ENCODE data around the gene SSC4D. TPM values are rescaled to one million over a fixed set of nuclear protein-coding genes. Genes with fewer than 3 reads are reported as not detected.
A peak's percentile ranks its signal among the peaks of the same experiment; 100 is the strongest.
"Not testable (repeated sequence)": the region's sequence is repeated elsewhere in the genome, so short reads cannot be mapped to it uniquely, and the experiment has no call there.

The SSC4D gene
- total RNA-seq, 2 experiments from 2014 or later, result 0.81 to 0.87 TPM

DNA sequence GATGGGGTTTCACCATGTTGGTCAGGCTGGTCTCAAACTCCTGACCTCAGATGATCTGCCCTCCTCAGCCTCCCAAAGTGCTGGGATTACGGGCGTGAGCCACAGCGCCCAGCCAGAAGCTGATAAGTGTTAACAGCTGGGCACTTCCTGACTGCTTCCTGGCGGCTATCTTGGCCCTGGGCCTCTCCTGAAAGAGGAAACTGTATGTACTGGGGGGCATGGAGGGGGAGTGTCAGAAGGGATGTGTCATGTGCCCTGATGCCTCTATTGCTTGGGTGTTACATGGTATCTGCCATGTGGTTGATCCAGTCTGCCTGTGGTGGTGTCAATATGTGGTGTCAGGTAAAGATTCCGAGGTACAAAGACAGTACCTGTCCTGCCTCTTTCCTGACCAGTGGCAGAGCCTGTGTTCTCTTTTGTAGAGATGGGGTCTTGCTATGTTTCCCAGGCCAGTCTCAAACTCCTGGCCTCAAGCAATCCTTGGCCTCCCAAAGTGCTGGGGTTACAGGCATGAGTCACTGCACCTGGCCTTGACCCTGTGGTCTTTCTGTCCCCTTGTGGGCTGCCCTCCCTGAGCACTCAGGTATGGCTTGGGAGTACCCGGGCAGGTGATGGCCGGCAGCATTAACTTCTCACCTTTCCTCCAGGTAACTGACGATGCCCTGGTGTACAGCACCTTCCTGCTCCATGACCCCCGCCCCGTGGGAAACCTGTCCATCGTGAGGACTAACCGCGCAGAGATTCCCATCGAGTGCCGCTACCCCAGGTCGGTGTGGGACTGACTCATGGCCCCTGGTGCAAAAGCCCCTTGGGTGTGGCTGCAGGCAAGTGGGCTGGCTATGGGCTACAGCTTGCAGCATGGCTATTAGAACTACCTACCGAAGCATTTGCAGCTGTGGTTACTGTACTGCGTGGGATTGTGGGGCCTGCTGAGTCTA lies 19.6 kb upstream of the SSC4D start:
- H3K27ac Mint-ChIP-seq, result no peak overlapping the region
- no peak for DNase-seq
- intact Hi-C loops (cut with micrococcal nuclease), result no loop called here
- H3K4me1 Mint-ChIP-seq (ENCODE audit: low read depth), result peaks cover 3% of the 10 kb centered on the region
- POLR2A ChIA-PET, result no interaction called here
- CTCF ChIA-PET, result no interaction called here
- no peaks in the 10 kb centered on the region for H3K36me3 Mint-ChIP-seq
- no peaks in the 10 kb centered on the region for H3K9me3 Mint-ChIP-seq
- H3K4me3 Mint-ChIP-seq, result no peak overlapping the region
- no peaks in the 10 kb centered on the region for H3K27me3 Mint-ChIP-seq

DNA sequence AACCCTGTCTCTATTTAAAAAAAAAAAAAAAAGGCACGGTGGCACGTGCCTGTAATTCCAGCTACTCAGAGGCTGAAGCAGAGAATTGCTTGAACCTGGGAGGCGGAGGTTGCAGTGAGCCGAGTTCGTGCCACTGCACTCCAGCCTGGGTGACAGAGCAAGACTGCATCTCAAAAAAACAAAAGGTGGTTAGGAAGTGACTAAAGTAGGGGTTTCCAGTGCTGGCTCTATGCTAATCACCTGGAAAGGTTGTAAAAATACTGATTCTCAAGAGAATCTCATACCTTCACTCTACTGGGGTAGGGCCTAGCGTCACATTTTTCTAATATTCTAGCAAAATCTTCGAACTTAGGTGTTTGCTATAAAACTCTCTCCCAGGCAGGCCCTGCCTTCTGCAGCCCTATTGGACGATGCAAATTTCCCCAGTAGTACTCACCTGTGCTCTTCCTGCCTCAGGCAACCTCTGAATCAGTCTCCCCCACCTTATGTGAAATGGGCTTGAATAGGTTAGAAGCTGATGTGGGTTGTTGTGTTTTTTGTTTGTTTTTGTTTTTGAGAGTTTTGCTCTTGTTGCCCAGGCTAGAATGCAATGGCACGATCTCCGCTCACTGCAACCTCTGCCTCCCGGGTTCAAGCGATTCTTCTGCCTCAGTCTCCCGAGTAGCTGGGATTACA lies 18.8 kb upstream of the SSC4D start:
- no peaks in the 10 kb centered on the region for H3K36me3 Mint-ChIP-seq
- H3K4me1 Mint-ChIP-seq (ENCODE audit: low read depth), result peaks cover 5% of the 10 kb centered on the region
- H3K27me3 Mint-ChIP-seq, result no peaks in the 10 kb centered on the region
- no peak overlapping the region for H3K4me3 Mint-ChIP-seq
- peak overlapping the region; percentile 14 for H3K27ac Mint-ChIP-seq
- intact Hi-C loops (cut with micrococcal nuclease), result no loop called here
- no peaks in the 10 kb centered on the region for H3K9me3 Mint-ChIP-seq
- DNase-seq, result no peak
- CTCF ChIA-PET, result no interaction called here
- POLR2A ChIA-PET, result no interaction called here

- H3K4me1 Mint-ChIP-seq (ENCODE audit: low read depth), result peaks cover 5% of the 10 kb centered on the region
- no peaks in the 10 kb centered on the region for H3K9me3 Mint-ChIP-seq
- intact Hi-C loops (cut with micrococcal nuclease), result no loop called here
- no peaks in the 10 kb centered on the region for H3K27me3 Mint-ChIP-seq
- CTCF ChIA-PET, result no interaction called here
- no peak overlapping the region for H3K4me3 Mint-ChIP-seq
- no peak for DNase-seq
- no peaks in the 10 kb centered on the region for H3K36me3 Mint-ChIP-seq
- no peak overlapping the region for H3K27ac Mint-ChIP-seq
- POLR2A ChIA-PET, result no interaction called here
Observed at GRCh38 chr7:76427635-76428034, 18.1 kb upstream of the SSC4D start.

DNA sequence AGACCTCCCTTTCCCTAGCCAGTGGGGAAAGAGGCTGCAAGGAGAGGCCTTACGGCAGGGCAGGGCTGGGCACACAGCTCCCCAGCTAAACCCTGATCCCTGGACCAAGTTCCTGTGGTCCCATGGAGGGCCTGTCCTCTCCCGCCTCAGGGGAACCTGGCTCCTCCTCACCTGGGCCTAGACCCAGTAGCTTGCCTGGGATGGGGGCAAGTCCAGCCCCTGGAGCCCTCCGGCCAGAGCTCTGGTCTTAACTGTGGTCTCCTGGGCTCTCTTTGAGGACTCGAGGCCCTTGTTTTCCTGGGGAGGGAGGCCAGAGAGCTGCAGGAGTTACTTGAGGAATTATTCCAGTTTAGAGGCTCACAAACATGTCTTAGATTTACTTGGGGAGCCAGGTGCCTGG lies 16.7 kb upstream of the SSC4D start:
- no peaks in the 10 kb centered on the region for H3K9me3 Mint-ChIP-seq
- H3K36me3 Mint-ChIP-seq, result no peaks in the 10 kb centered on the region
- intact Hi-C loops (cut with micrococcal nuclease), result no loop called here
- no peak overlapping the region for H3K4me3 Mint-ChIP-seq
- peaks cover 5% of the 10 kb centered on the region for H3K4me1 Mint-ChIP-seq (ENCODE audit: low read depth)
- DNase-seq, result no peak
- ChIA-PET CTCF (interaction anchor here (0.7 kb wide), 1 partner anchor 252 kb away, joined by 3 read pairs; no protein-coding TSS in a partner anchor), POLR2A (no interaction called here)
- no peaks in the 10 kb centered on the region for H3K27me3 Mint-ChIP-seq
- no peak overlapping the region for H3K27ac Mint-ChIP-seq

DNA sequence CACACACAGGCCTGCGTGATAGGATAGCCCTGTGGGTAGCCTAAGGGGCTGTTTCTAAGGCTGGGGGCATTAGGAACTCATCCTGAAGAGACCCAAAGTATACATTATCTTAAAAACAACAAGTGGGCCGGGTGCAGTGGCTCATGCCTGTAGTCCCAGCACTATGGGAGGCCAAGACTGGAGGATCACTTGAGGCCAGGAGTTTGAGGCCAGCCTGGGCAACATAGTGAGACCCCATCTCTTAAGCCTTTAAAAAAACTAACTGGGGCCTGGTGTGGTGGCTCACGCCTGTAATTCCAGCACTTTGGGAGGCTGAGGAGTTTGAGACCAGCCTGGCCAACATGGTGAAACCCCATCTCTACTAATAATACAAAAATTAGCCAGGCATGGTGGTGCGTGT lies 16.1 kb upstream of the SSC4D start:
- intact Hi-C loops (cut with micrococcal nuclease); H3K27me3 Mint-ChIP-seq; H3K9me3 Mint-ChIP-seq; DNase-seq; H3K36me3 Mint-ChIP-seq; CTCF ChIA-PET; POLR2A ChIA-PET; H3K4me3 Mint-ChIP-seq; H3K27ac Mint-ChIP-seq; H3K4me1 Mint-ChIP-seq (ENCODE audit: low read depth): not testable (repeated sequence)

DNA sequence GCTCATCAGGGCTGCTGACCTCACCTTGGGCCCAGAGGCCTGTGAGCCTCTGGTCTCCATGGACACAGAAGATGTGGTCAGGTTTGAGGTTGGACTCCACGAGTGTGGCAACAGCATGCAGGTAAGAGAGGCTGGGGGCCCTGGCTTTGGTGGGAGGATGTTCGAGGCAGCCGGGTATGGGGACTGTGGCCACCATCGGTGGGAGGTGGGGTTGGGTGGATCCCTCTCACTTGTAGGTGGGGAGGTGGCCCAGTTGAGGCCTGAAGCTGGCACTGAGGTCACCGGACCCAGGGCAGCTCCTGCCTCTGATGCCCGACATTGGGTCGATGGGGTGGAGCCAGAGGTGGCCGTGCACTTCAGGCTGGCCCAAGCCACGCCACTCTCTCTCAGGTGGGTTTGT lies 15.7 kb upstream of the SSC4D start:
- Mint-ChIP-seq H3K9me3 (no peaks in the 10 kb centered on the region), H3K4me1 (ENCODE audit: low read depth) (peaks cover 5% of the 10 kb centered on the region), H3K27ac (no peak overlapping the region), H3K4me3 (no peak overlapping the region), H3K27me3 (no peaks in the 10 kb centered on the region), H3K36me3 (no peaks in the 10 kb centered on the region)
- intact Hi-C loops (cut with micrococcal nuclease), result no loop called here
- no peak for DNase-seq
- ChIA-PET POLR2A (no interaction called here), CTCF (interaction anchor here (1.5 kb wide), 1 partner anchor 134 kb away, joined by 6 read pairs; no protein-coding TSS in a partner anchor)

DNA sequence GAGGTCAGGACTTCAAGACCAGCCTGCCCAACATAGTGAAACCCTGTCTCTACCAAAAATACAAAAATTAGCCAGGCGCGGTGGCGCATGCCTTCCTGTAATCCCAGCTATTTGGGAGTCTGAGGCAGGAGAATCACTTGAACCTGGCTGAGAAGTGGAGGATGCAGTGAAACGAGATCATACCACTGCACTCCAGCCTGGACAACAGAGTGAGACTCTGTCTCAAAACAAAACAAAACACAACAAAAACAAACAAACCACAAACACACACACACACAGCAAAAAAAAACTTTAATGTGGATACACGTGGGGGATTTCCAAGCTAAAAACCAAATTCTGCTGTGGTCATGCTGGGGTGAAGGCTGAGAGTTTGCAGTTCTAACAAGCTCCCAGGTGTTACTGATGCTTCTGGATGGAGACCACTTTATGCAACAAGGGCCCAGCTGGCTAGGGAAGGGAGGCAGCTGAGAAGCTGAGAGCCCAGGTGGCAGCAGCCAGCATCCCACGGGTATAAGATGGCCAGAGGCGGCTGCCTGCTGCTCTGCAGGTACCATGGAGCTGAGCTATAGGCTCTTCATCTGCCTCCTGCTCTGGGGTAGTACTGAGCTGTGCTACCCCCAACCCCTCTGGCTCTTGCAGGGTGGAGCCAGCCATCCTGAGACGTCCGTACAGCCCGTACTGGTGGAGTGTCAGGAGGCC lies 15.1 kb upstream of the SSC4D start, which contains the start of gene ZP3:
ZP3 (plus strand) TSS at position 538 of the 699 bp plus-strand sequence; CDS start at position 553, 15 bp downstream.
- DNase-seq, result no peak
- Mint-ChIP-seq H3K9me3 (no peaks in the 10 kb centered on the region), H3K36me3 (no peaks in the 10 kb centered on the region), H3K4me3 (no peak within 1 kb of the TSS), H3K4me1 (ENCODE audit: low read depth) (peaks cover 5% of the 10 kb centered on the region), H3K27me3 (no peaks in the 10 kb centered on the region), H3K27ac (no peak within 1 kb of the TSS)
- intact Hi-C loops (cut with micrococcal nuclease), result no loop called here
- ChIA-PET POLR2A (no interaction called here), CTCF (interaction anchor here (1.5 kb wide), 1 partner anchor 133 kb away, joined by 6 read pairs; no protein-coding TSS in a partner anchor)

DNA sequence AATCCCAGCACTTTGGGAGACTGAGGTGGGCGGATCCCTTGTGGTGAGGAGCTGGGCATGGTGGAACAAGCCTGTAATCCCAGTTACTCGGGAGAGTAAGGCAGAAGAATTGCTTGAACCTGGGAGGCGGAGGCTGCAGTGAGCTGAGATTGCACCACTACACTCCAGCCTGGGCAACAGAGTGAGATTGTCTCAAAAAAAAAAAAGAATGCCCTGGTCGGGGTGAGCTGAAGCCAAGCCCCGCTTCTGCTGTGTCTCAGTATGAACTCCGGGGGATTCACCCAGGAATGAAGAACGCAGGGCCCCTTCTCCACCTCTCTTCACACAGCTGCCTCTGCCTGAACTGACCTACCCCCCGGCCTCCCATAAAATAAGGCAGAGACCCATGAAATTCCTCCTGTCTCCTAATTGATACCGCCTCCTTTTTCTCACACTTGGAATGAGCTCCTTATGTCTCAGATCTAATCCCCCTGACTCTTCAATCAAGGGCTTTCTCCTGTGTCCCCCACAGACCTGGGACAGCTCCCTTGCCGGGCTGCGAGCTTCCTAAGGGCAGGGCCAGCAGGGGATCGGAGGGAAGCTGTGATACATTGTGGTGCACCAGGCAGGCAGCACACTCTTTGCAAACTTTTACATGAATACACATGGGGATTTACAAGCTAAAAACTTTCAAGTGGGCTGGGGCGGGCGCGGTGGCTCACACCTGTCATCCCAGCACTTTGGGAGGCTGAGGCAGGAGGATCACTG lies 14.3 kb upstream of the SSC4D start:
- Mint-ChIP-seq H3K4me1 (ENCODE audit: low read depth) (peaks cover 5% of the 10 kb centered on the region), H3K9me3 (no peaks in the 10 kb centered on the region), H3K4me3 (no peak overlapping the region), H3K27me3 (no peaks in the 10 kb centered on the region), H3K27ac (no peak overlapping the region), H3K36me3 (no peaks in the 10 kb centered on the region)
- ChIA-PET CTCF (interaction anchor here (1.5 kb wide), 1 partner anchor 133 kb away, joined by 6 read pairs; no protein-coding TSS in a partner anchor), POLR2A (no interaction called here)
- intact Hi-C loops (cut with micrococcal nuclease), result no loop called here
- DNase-seq, result no peak

DNA sequence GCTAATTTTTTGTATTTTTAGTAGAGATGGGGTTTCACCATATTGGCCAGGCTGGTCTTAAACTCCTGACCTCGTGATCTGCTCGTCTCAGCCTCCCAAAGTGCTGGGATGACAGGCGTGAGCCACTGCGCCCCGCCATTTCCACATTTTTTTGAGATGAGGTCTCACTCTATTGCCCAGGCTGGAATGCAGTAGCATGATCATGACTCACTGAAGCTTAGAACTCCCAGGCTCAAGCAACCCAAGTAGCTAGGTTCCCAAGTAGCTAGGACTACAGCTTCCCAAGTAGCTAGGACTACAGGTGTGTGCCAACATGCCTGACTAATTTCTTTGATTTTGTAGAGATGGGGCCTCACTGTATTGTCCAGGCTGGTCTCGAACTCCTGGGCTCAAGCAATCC lies 11.6 kb upstream of the SSC4D start:
- H3K27me3 Mint-ChIP-seq; CTCF ChIA-PET; intact Hi-C loops (cut with micrococcal nuclease): not testable (repeated sequence)

GRCh38 chr7:76417654-76418310 lies 8.3 kb upstream of the SSC4D start:
- H3K27ac Mint-ChIP-seq; POLR2A ChIA-PET; H3K27me3 Mint-ChIP-seq; H3K36me3 Mint-ChIP-seq; CTCF ChIA-PET; H3K4me1 Mint-ChIP-seq (ENCODE audit: low read depth); intact Hi-C loops (cut with micrococcal nuclease); DNase-seq; H3K9me3 Mint-ChIP-seq; H3K4me3 Mint-ChIP-seq: not testable (repeated sequence)

More for the DNA sequence above, 11.6 kb upstream of the SSC4D start:
- DNase-seq; H3K4me1 Mint-ChIP-seq (ENCODE audit: low read depth); POLR2A ChIA-PET; H3K27ac Mint-ChIP-seq; H3K36me3 Mint-ChIP-seq; H3K4me3 Mint-ChIP-seq; H3K9me3 Mint-ChIP-seq: not testable (repeated sequence)

- DNase-seq, result no peak
- Mint-ChIP-seq H3K36me3 (no peaks in the 10 kb centered on the region), H3K27me3 (no peaks in the 10 kb centered on the region), H3K27ac (no peak overlapping the region), H3K4me1 (ENCODE audit: low read depth) (no peaks in the 10 kb centered on the region), H3K9me3 (no peaks in the 10 kb centered on the region), H3K4me3 (no peak overlapping the region)
- POLR2A ChIA-PET, result no interaction called here
- CTCF ChIA-PET, result interaction anchor here (0.6 kb wide), 1 partner anchor 1246 kb away, joined by 3 read pairs; no protein-coding TSS in a partner anchor
- intact Hi-C loops (cut with micrococcal nuclease), result no loop called here
Observed at GRCh38 chr7:76412249-76412648, 2.8 kb upstream of the SSC4D start.
